A673 (cell line): ENCODE measurements around the gene SLC25A1.

Experiments
- EZH2 ChIP-seq: fragments of 200-600 bp; sonication (generic); IDR thresholded peaks from 2 replicates; pipeline ENCODE4 v1.6.1; 2017; ENCODE audit warnings: borderline replicate concordance, low read depth, mild to moderate bottlenecking, mixed read lengths, antibody characterized with exemption, low read length; ENCODE audit not compliant: poor library complexity, severe bottlenecking
- TF ChIP-seq, protein P1 (sequence below): fragments of 300-800, 200-600 bp; sonication (generic); conservative IDR thresholded peaks from 2 replicates; pipeline ENCODE4 v1.5.1; 2017; ENCODE audit warnings: low read depth, mild to moderate bottlenecking, antibody characterized with exemption, low read length, moderate library complexity, mixed read lengths

DNA sequence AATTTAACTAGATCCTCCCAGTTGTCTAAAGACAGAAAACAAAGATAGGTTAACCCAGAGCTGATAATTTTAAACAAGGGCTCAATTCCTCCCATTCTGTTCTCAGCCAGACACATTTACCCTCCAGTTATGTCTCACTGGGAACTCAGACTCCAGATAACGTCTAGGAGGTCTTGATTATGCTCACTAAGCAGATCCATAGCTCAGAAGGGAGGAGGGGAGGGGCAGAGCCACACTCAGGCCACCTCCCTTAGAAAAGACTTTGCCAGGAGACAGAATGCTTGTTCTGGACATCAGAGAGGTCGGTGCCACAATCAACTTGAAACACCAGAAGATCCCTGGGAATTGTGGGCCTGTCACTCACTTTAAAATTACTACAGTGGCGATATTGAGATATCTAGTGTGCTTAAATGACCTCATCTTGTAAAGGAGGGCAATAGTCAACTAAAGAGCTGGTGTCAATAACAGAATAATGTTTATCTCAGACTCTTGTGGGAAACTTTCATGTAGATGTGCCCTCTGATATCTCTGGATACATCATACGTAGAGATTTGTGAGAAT is 29.8 kb upstream of the SLC25A1 start:
- TF ChIP-seq, protein P1, sequence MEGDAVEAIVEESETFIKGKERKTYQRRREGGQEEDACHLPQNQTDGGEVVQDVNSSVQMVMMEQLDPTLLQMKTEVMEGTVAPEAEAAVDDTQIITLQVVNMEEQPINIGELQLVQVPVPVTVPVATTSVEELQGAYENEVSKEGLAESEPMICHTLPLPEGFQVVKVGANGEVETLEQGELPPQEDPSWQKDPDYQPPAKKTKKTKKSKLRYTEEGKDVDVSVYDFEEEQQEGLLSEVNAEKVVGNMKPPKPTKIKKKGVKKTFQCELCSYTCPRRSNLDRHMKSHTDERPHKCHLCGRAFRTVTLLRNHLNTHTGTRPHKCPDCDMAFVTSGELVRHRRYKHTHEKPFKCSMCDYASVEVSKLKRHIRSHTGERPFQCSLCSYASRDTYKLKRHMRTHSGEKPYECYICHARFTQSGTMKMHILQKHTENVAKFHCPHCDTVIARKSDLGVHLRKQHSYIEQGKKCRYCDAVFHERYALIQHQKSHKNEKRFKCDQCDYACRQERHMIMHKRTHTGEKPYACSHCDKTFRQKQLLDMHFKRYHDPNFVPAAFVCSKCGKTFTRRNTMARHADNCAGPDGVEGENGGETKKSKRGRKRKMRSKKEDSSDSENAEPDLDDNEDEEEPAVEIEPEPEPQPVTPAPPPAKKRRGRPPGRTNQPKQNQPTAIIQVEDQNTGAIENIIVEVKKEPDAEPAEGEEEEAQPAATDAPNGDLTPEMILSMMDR: no peak
- no peak for TF ChIP-seq EZH2
